GM20000 (cell line): ENCODE results near the gene SLC25A44.

Experiments used
- DNase-seq: peaks from one replicate; pipeline ENCODE4 v3.0.0; 2012; ENCODE audit warnings: low spot score
- TF ChIP-seq, protein P1 (sequence below): IDR thresholded peaks from 2 replicates; pipeline ENCODE4 v1.5.1; 2012; ENCODE audit warnings: mild to moderate bottlenecking, control low read depth; ENCODE audit errors: extremely low read depth, missing control alignments

Gene SLC25A44

DNA sequence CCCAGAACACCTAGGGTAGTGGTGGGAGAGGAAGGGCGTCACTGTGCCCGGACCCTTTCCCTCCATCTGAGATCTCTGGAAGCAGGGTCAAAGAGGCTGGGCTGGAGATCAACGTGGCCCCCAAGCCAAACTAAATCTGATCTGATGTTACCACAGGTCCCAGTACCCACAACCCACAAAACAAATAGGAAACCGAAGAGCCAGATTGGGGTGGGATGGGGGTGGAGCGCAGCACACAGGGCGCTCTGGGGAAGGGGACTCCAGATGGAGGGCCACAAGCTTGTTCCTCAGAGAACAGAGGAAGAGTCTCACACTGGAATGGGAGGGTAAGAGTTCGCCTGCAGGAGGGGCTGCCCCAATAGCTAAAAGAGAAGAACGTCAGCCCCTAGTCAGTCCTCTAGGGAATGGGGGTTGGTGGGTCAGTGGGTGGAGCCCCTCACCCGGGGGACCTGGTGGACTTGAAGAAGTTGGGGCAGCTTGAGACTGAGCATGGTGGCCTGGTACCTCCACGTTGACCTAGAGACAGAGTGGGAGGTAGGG, 52.4 kb downstream of the SLC25A44 start:
- peak; percentile 45 for DNase-seq
- TF ChIP-seq, protein P1, sequence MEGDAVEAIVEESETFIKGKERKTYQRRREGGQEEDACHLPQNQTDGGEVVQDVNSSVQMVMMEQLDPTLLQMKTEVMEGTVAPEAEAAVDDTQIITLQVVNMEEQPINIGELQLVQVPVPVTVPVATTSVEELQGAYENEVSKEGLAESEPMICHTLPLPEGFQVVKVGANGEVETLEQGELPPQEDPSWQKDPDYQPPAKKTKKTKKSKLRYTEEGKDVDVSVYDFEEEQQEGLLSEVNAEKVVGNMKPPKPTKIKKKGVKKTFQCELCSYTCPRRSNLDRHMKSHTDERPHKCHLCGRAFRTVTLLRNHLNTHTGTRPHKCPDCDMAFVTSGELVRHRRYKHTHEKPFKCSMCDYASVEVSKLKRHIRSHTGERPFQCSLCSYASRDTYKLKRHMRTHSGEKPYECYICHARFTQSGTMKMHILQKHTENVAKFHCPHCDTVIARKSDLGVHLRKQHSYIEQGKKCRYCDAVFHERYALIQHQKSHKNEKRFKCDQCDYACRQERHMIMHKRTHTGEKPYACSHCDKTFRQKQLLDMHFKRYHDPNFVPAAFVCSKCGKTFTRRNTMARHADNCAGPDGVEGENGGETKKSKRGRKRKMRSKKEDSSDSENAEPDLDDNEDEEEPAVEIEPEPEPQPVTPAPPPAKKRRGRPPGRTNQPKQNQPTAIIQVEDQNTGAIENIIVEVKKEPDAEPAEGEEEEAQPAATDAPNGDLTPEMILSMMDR = no peak

DNA sequence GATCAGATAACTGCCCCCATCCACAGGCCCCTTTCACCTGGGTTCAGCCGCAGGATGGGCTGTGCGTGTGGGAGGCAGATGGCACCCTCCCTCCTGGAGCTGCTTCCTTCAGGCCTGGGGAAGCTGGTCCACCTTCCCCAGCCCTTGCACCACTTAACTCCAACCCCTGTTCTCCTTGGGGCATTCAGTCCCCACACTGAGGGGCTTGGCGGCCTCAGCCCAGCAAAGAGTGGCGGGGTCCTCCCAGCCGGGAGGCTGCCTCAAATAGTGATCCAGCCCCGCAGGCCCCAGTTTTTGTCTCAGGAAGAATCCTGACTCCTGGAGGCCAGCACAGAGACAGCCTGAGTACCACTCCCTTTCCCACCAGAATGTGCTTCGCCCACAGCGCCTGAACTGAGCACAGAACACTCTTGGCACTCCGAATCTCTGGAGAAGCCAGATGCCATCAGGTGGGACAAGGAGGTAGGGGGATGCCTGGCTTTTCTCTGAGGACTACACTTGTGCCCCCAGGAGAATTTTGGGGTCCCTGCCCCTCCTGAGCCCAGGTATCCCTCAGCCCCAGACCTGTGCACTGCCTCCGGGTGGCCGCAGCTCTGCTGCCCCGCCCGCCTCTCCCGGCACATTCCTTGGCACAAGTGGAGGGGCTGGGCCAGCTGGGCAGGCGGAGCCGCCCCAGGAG, 53.0 kb downstream of the SLC25A44 start:
- DNase-seq = no peak
- TF ChIP-seq, protein P1 = no peak

DNA sequence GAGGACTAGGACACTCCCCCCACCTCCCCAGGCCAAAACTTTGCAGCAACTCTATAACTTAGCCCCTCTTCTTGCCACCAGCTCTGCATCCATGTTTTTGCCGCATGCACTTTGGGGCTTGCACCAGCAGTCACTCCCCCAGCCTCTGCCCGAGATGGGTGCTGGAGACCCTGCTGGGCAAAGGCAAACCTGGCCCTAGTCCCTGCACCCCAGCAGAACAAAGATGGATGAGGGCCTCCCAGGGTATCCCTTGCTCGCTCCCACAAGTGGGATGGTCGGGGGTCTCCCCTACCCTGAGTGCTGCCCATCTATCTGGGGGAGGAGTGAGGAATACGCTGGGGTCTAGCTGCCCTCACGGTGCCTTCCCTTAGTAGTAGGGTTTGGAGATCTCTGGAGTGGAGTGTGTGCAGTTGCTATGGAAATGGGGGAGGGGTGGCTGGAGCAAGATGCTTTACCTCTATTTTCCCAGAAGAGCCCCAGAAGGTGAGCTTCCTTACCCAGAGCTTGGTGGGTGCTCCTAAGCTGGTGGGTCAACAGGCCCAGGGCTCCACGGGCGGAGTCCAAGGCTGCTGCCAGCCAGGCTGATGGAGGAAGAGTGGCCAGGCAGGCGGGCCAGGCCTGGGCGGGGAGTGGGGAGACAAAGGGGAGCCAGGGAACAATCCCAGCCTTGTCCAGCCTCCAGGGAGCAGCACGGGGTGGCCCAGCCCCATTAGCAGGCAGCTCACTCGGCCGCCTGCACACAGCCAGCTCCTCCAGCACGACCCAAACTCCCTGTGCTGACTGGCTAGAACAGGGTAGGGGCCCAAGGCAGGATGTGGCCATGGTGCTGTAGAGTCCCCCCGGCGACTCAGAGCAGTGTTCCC, 53.8 kb downstream of the SLC25A44 start, which contains the start of gene PAQR6:
Gene PAQR6, minus strand, starts transcription at position 597 of the 863 bp plus-strand sequence. CDS start 1,325 bp downstream, outside the sequence.
- TF ChIP-seq, protein P1 = no peak
- no peak for DNase-seq

- DNase-seq = no peak
- TF ChIP-seq, protein P1 = no peak
Observed at GRCh38 chr1:156248323-156248683, 54.4 kb downstream of the SLC25A44 start.

GRCh38 chr1:156249593-156249992, 55.7 kb downstream of the SLC25A44 start:
- TF ChIP-seq, protein P1 = no peak

GRCh38 chr1:156251527-156251926, 57.6 kb downstream of the SLC25A44 start:
- DNase-seq = no peak

More at GRCh38 chr1:156249593-156249992, 55.7 kb downstream of the SLC25A44 start:
- no peak for DNase-seq

More at GRCh38 chr1:156251527-156251926, 57.6 kb downstream of the SLC25A44 start:
- TF ChIP-seq, protein P1 = no peak
